SK-N-SH (cell line): ENCODE data around the gene ISLR2. TPM values are rescaled to one million over a fixed set of nuclear protein-coding genes. Genes with fewer than 3 reads are reported as not detected.
"Not testable (repeated sequence)": the region's sequence is repeated elsewhere in the genome, so short reads cannot be mapped to it uniquely, and the experiment has no call there.

ENCODE experiments used
- CTCF ChIA-PET: fragments of 300-600, 350-600 bp; formaldehyde crosslinking; extraction: SDS; loops from one replicate; lab custom pipeline; 2021; lab: Yijun Ruan, JAX
- POLR2A ChIA-PET: fragments of 350-600 bp; sonication (Branson Sonifier 250); formaldehyde crosslinking; extraction: SDS; loops from one replicate; lab custom pipeline; 2020; ENCODE audit warnings: antibody characterized with exemption, inconsistent platforms; lab: Yijun Ruan, JAX
- DNase-seq: peaks from one replicate; pipeline ENCODE4 v3.0.0; 2012
- H2AFZ ChIP-seq: fragments of 200-600 bp; sonication (generic); 2 replicates; pipeline ENCODE4 v1.8.1; 2016; ENCODE audit warnings: antibody characterized with exemption, mild to moderate bottlenecking, low read depth
- H3F3A ChIP-seq: fragments of 200-600 bp; sonication (generic); replicated peaks from 2 replicates; pipeline ENCODE3; 2016; ENCODE audit warnings: antibody characterized with exemption, mild to moderate bottlenecking; ENCODE audit not compliant: insufficient read depth
- H3K27ac ChIP-seq, 2 experiments: fragments of 200-500 bp in 1 of 2; fragments of 200-600 bp in 1 of 2; sonication (Bioruptor generic) in 1 of 2; sonication (generic), shearing (Covaris generic) in 1 of 2; 2 replicates each; pipeline versions ENCODE4 v1.5.1 to v1.6.1; 2014 to 2016; ENCODE audit warnings: low read depth in 2 of 2, inconsistent platforms in 1 of 2, low read length in 1 of 2, mild to moderate bottlenecking in 1 of 2, mixed read lengths in 1 of 2
- H3K27me3 ChIP-seq: fragments of 200-600 bp; sonication (generic), shearing (Covaris generic); 2 replicates; pipeline ENCODE4 v1.6.1; 2016; ENCODE audit warnings: mixed run types; ENCODE audit not compliant: insufficient read depth
- H3K36me3 ChIP-seq, 2 experiments: fragments of 200-500 bp in 1 of 2; fragments of 200-600 bp in 1 of 2; sonication (Bioruptor generic) in 1 of 2; sonication (generic) in 1 of 2; replicated peaks in 1 of 2; 2 replicates each; pipeline versions ENCODE3 to v1.5.1; 2014 to 2016; ENCODE audit warnings: low read length in 1 of 2, mild to moderate bottlenecking in 1 of 2; ENCODE audit not compliant: insufficient read depth in 2 of 2, control insufficient read depth in 1 of 2
- H3K4me1 ChIP-seq, 2 experiments: fragments of 200-500 bp in 1 of 2; fragments of 200-600 bp in 1 of 2; sonication (Bioruptor generic) in 1 of 2; sonication (generic), shearing (Covaris generic) in 1 of 2; 2 replicates each; pipeline versions ENCODE4 v1.5.1 to v1.6.1; 2014 to 2016; ENCODE audit warnings: low read depth in 1 of 2, low read length in 1 of 2, mixed run types in 1 of 2; ENCODE audit not compliant: insufficient read depth in 2 of 2, control insufficient read depth in 1 of 2
- H3K4me2 ChIP-seq: fragments of 200-600 bp; sonication (generic), shearing (Covaris generic); 2 replicates; pipeline ENCODE4 v1.6.1; 2017; ENCODE audit warnings: mixed run types
- H3K4me3 ChIP-seq, 2 experiments: fragments of 200-500 bp in 1 of 2; fragments of 200-600 bp in 1 of 2; sonication (Bioruptor generic) in 1 of 2; sonication (generic), shearing (Covaris generic) in 1 of 2; 2 replicates each; pipeline versions ENCODE4 v1.5.1 to v1.8.1; 2014 to 2016; ENCODE audit warnings: low read depth in 2 of 2, inconsistent platforms in 1 of 2, low read length in 1 of 2, mild to moderate bottlenecking in 1 of 2, mixed read lengths in 1 of 2, moderate library complexity in 1 of 2
- H3K79me2 ChIP-seq: fragments of 200-600 bp; sonication (generic); 2 replicates; pipeline ENCODE4 v1.8.1; 2017; ENCODE audit warnings: mild to moderate bottlenecking; ENCODE audit not compliant: insufficient read depth
- H3K9ac ChIP-seq: fragments of 200-600 bp; sonication (generic); 2 replicates; pipeline ENCODE4 v1.6.1; 2017; ENCODE audit warnings: mixed run types
- H3K9me2 ChIP-seq: fragments of 200-600 bp; sonication (generic); 2 replicates; pipeline ENCODE4 v1.6.1; 2017; ENCODE audit warnings: mixed run types
- H3K9me3 ChIP-seq: fragments of 200-600 bp; sonication (generic); 2 replicates; pipeline ENCODE4 v1.6.1; 2017; ENCODE audit warnings: mixed run types, mild to moderate bottlenecking, moderate library complexity
- H4K20me1 ChIP-seq: fragments of 200-600 bp; sonication (generic); 2 replicates; pipeline ENCODE4 v1.6.1; 2017; ENCODE audit warnings: mild to moderate bottlenecking, mixed run types; ENCODE audit not compliant: insufficient read depth
- CHD2 ChIP-seq: fragments of 150-350 bp; IDR thresholded peaks from 2 replicates; pipeline ENCODE4 v1.6.1; 2018; ENCODE audit warnings: low read length; ENCODE audit not compliant: partially characterized antibody
- ELF1 ChIP-seq: IDR thresholded peaks from 2 replicates; pipeline ENCODE4 v1.4.0; 2012
- EP300 ChIP-seq, 2 experiments: IDR thresholded peaks; 2 replicates each; pipeline versions ENCODE4 v1.4.0 to v1.6.1; 2012; ENCODE audit warnings: borderline replicate concordance in 1 of 2, low read depth in 1 of 2, low read length in 1 of 2
- GABPA ChIP-seq: IDR thresholded peaks from 2 replicates; pipeline ENCODE4 v1.4.0; 2012; ENCODE audit warnings: low read depth, mild to moderate bottlenecking
- NFIC ChIP-seq: IDR thresholded peaks from 2 replicates; pipeline ENCODE4 v1.4.0; 2012; ENCODE audit warnings: borderline replicate concordance
- TAF1 ChIP-seq: IDR thresholded peaks from 2 replicates; pipeline ENCODE4 v1.6.1; 2012; ENCODE audit warnings: low read depth, mild to moderate bottlenecking, low read length, moderate library complexity, borderline replicate concordance
- WGBS: methylation state at CpG from one replicate; pipeline ENCODE4 v1.1.6; 2017; ENCODE audit warnings: low lambda C conversion rate; 5-methylcytosine and 5-hydroxymethylcytosine counted together
- polyA plus RNA-seq, 3 experiments: library from polyadenylated mRNA; depleted of rRNA; stranded (reverse); fragments of >200 nt; gene quantifications; 2 replicates each; pipeline ENCODE4 v1.2.3, GENCODE V29; 2012
- TF ChIP-seq, protein P1 (sequence below): IDR thresholded peaks from 2 replicates; pipeline ENCODE4 v1.4.0; 2012; ENCODE audit warnings: low read depth, borderline replicate concordance
- TF ChIP-seq, protein P2 (sequence below): IDR thresholded peaks from 2 replicates; pipeline ENCODE4 v1.4.0; 2012; ENCODE audit warnings: low read depth
- TF ChIP-seq, protein P3 (sequence below): fragments of 150-350 bp; IDR thresholded peaks from 2 replicates; pipeline ENCODE4 v1.6.1; 2017; ENCODE audit warnings: antibody characterized with exemption, low read length, low read depth, borderline replicate concordance
- TF ChIP-seq, protein P4 (sequence below): IDR thresholded peaks from 2 replicates; pipeline ENCODE4 v1.4.0; 2012; ENCODE audit warnings: low read depth, borderline replicate concordance

ISLR2 gene
- polyA plus RNA-seq, 1 of the 3 experiments (the other 2 are of a cell fraction) = 0.56 TPM

DNA sequence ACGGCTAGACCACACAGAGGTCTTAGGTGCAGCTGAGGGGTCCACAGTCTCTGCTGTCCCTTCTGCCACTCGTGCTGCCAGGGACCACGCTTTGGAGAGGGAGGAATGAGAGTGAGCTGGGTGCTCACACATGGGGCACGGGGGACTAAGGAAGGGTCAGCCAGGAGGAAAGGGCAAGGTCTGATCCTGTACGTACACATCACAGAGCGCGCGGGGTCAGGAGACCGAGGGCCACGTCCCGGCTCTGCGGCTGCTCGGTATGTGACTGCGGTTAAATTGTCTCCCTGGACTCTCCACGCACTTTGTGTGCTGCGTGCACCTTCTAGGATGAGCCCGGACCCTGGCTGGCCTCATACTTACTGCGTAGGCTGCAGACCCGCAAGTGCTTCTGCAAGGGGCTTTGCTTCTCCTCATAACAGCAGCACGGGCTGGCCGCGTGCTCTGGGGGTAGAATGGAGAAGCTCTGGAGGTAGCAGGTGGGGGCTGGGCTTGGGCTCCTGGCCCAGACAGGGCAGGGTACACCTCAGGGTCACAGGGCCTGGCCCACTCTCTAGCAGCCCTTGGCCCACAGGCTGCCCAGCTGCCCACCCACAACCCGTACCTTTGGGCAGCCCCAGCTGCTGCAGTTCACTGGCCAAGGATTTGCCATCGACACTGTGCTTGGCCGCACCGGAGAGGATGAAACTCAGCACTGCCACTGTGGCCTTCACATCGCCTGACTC is 33.5 kb upstream of the ISLR2 start:
- CTCF ChIA-PET = not testable (repeated sequence)

DNA sequence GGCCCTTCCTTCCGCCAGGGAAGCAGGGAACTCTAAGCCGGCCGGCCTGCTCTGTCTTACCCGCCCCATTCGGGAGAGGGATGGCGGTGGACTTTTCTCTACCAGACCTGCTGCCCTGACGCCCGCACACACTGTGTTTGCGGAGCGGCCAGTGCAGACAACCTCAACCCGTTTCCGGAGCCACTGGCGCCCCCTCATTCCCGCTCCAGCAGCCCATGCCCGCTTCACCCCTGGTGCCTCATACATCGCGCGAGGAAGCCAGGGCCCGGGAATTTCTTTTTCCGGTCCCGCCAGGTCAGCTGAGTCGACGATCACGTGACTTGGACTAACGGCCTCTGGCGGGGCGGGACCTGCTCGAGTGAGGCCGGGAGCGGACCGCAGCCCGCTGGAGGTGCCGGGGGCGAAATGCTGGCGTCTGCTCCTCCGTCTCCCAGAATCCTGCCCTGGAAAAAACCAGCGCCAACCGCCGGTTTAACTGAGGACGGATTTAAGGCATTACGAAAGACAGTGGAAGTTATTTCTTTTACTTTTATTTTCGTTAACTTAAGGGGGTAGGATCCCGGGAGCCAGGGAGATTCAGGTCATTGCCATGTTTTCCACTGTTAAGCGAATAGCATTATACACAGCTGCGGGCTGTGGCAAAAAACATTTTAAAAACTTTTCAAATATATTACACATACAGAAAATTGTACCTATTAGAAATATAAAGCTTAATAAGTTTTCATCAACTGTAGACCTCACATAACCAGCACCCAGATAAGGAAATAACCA is 30.2 kb upstream of the ISLR2 start:
- H3K9me2 ChIP-seq, H3K9ac ChIP-seq, H3K9me3 ChIP-seq, H3K4me2 ChIP-seq, POLR2A ChIA-PET, H4K20me1 ChIP-seq, CTCF ChIA-PET, H3F3A ChIP-seq, H3K79me2 ChIP-seq, H3K27me3 ChIP-seq, H3K4me1 ChIP-seq, H3K36me3 ChIP-seq, H3K27ac ChIP-seq: not testable (repeated sequence)
- TF ChIP-seq NFIC = 0 out of 2 replicates have a peak, but pooled peaks have one; percentile 14
- peak; percentile 87 for TF ChIP-seq CHD2
- peak; percentile 85 for TF ChIP-seq ELF1
- TF ChIP-seq TAF1 = peak; percentile 34; the same call in 1 of the 2 replicates
- TF ChIP-seq GABPA = peak; percentile 68
- TF ChIP-seq EP300 (IDR thresholded peaks at IDR 0.05; ENCODE audit: borderline replicate concordance in 1 of 2, low read depth in 1 of 2, low read length in 1 of 2) = peak in 1 of 2 experiments; percentile 39; a peak in 1 of 4 replicates
- TF ChIP-seq, protein P1, sequence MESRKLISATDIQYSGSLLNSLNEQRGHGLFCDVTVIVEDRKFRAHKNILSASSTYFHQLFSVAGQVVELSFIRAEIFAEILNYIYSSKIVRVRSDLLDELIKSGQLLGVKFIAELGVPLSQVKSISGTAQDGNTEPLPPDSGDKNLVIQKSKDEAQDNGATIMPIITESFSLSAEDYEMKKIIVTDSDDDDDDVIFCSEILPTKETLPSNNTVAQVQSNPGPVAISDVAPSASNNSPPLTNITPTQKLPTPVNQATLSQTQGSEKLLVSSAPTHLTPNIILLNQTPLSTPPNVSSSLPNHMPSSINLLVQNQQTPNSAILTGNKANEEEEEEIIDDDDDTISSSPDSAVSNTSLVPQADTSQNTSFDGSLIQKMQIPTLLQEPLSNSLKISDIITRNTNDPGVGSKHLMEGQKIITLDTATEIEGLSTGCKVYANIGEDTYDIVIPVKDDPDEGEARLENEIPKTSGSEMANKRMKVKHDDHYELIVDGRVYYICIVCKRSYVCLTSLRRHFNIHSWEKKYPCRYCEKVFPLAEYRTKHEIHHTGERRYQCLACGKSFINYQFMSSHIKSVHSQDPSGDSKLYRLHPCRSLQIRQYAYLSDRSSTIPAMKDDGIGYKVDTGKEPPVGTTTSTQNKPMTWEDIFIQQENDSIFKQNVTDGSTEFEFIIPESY = peak; percentile 92
- TF ChIP-seq, protein P2, sequence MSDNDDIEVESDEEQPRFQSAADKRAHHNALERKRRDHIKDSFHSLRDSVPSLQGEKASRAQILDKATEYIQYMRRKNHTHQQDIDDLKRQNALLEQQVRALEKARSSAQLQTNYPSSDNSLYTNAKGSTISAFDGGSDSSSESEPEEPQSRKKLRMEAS = peak; percentile 94
- TF ChIP-seq, protein P3, sequence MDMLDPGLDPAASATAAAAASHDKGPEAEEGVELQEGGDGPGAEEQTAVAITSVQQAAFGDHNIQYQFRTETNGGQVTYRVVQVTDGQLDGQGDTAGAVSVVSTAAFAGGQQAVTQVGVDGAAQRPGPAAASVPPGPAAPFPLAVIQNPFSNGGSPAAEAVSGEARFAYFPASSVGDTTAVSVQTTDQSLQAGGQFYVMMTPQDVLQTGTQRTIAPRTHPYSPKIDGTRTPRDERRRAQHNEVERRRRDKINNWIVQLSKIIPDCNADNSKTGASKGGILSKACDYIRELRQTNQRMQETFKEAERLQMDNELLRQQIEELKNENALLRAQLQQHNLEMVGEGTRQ = peak; percentile 83
- TF ChIP-seq, protein P4, sequence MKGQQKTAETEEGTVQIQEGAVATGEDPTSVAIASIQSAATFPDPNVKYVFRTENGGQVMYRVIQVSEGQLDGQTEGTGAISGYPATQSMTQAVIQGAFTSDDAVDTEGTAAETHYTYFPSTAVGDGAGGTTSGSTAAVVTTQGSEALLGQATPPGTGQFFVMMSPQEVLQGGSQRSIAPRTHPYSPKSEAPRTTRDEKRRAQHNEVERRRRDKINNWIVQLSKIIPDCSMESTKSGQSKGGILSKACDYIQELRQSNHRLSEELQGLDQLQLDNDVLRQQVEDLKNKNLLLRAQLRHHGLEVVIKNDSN = peak; percentile 93
- DNase-seq = peak; percentile 92
- WGBS = 2% methylated on average over 19 of the region's 45 CpGs
- peak overlapping the region; percentile 19 to 34; a peak in 3 of 4 replicates for H3K4me3 ChIP-seq
- H2AFZ ChIP-seq = peak overlapping the region; percentile 91; the same call in 1 of the 2 replicates

More for the DNA sequence above, 33.5 kb upstream of the ISLR2 start:
- H2AFZ ChIP-seq, H3K36me3 ChIP-seq, H3K4me1 ChIP-seq, POLR2A ChIA-PET, H3K9me2 ChIP-seq, H3K9me3 ChIP-seq, H4K20me1 ChIP-seq, DNase-seq, H3K27ac ChIP-seq, H3K4me3 ChIP-seq, H3K79me2 ChIP-seq, H3K4me2 ChIP-seq, H3F3A ChIP-seq, H3K9ac ChIP-seq, H3K27me3 ChIP-seq: not testable (repeated sequence)
- no CpG with 5 or more reads among the region's 27 CpGs for WGBS
